Liver (tissue), 9 donors: ENCODE data around the gene EPHA6. TPM values are rescaled to one million over a fixed set of nuclear protein-coding genes. Genes with fewer than 3 reads are reported as not detected.

Source experiments
- DNase-seq: peaks from one replicate; pipeline ENCODE4 v3.0.0-alpha.2; 2017; ENCODE audit warnings: low spot score
- H3K27ac ChIP-seq, 2 donors: one replicate each; pipeline ENCODE4 v1.7.0; 2013; ENCODE audit warnings: inconsistent platforms in 2 of 2, low read length in 2 of 2, control low read depth in 1 of 2, low read depth in 1 of 2, mild to moderate bottlenecking in 1 of 2
- H3K27me3 ChIP-seq, 4 donors: one replicate each; pipeline versions ENCODE4 v1.6.1 to v1.7.0; 2013; ENCODE audit warnings: low read length in 3 of 4, inconsistent platforms in 1 of 4, mild to moderate bottlenecking in 1 of 4, moderate library complexity in 1 of 4; ENCODE audit not compliant: control insufficient read depth in 4 of 4, insufficient read depth in 4 of 4
- H3K36me3 ChIP-seq, 4 donors: one replicate each; pipeline versions ENCODE4 v1.6.1 to v1.7.0; 2013; ENCODE audit warnings: low read length in 3 of 4, mild to moderate bottlenecking in 3 of 4, low read depth in 1 of 4, moderate library complexity in 1 of 4; ENCODE audit not compliant: control insufficient read depth in 4 of 4, insufficient read depth in 3 of 4
- H3K4me1 ChIP-seq, 4 donors: one replicate each; pipeline versions ENCODE4 v1.6.1 to v1.7.0; 2013; ENCODE audit warnings: low read length in 3 of 4, mild to moderate bottlenecking in 3 of 4, moderate library complexity in 1 of 4; ENCODE audit not compliant: control insufficient read depth in 4 of 4, insufficient read depth in 4 of 4
- H3K4me3 ChIP-seq, 3 donors: one replicate each; pipeline versions ENCODE4 v1.6.1 to v1.7.0; 2013; ENCODE audit warnings: low read length in 3 of 3, control low read depth in 1 of 3, low read depth in 1 of 3, mild to moderate bottlenecking in 1 of 3
- H3K9ac ChIP-seq, 2 donors: one replicate each; pipeline ENCODE4 v1.7.0; 2013; ENCODE audit warnings: low read length in 2 of 2, mild to moderate bottlenecking in 2 of 2, moderate library complexity in 2 of 2, control low read depth in 1 of 2, low read depth in 1 of 2
- H3K9me3 ChIP-seq, 4 donors: one replicate each; pipeline versions ENCODE4 v1.6.1 to v1.7.0; 2013; ENCODE audit warnings: low read length in 3 of 4; ENCODE audit not compliant: control insufficient read depth in 4 of 4
- EGR1 ChIP-seq, 2 donors: IDR thresholded peaks; 2 replicates each; pipeline ENCODE4 v1.6.1; 2016 to 2018; ENCODE audit warnings: antibody characterized with exemption in 2 of 2, low read depth in 2 of 2
- FOXA1 ChIP-seq: IDR thresholded peaks from 2 replicates; pipeline ENCODE4 v1.6.1; 2016; ENCODE audit warnings: antibody characterized with exemption
- FOXA2 ChIP-seq: IDR thresholded peaks from 2 replicates; pipeline ENCODE4 v1.6.1; 2016; ENCODE audit warnings: antibody characterized with exemption
- GABPA ChIP-seq, 2 donors: IDR thresholded peaks in 1 of 2; conservative IDR thresholded peaks in 1 of 2; 2 replicates each; pipeline ENCODE4 v1.6.1; 2016; ENCODE audit warnings: antibody characterized with exemption in 2 of 2, mild to moderate bottlenecking in 1 of 2, moderate library complexity in 1 of 2
- NR2F2 ChIP-seq: IDR thresholded peaks from 2 replicates; pipeline ENCODE4 v1.6.1; 2016; ENCODE audit warnings: antibody characterized with exemption
- RAD21 ChIP-seq, 2 donors: IDR thresholded peaks; 2 replicates each; pipeline ENCODE4 v1.6.1; 2016; ENCODE audit warnings: antibody characterized with exemption in 2 of 2, mild to moderate bottlenecking in 2 of 2
- SP1 ChIP-seq: IDR thresholded peaks from 2 replicates; pipeline ENCODE4 v1.6.1; 2018; ENCODE audit warnings: antibody characterized with exemption, mild to moderate bottlenecking
- TAF1 ChIP-seq: conservative IDR thresholded peaks from 2 replicates; pipeline ENCODE4 v1.6.1; 2016; ENCODE audit warnings: antibody characterized with exemption, mild to moderate bottlenecking
- YY1 ChIP-seq: IDR thresholded peaks from 2 replicates; pipeline ENCODE4 v1.6.1; 2016; ENCODE audit warnings: antibody characterized with exemption, mild to moderate bottlenecking
- WGBS: extraction: QIAGEN DNeasy Blood & Tissue Kit; methylation state at CpG from one replicate; pipeline ENCODE4 v1.1.7; 2013; 5-methylcytosine and 5-hydroxymethylcytosine counted together
- polyA plus RNA-seq, 2 donors: library from polyadenylated mRNA; stranded (reverse) in 1 of 2; unstranded in 1 of 2; fragments of 200-250 nt in 1 of 2; fragments of >200 nt in 1 of 2; fragmentation: Nextera tagmentation in 1 of 2; extraction: Ambion mirVana in 1 of 2; gene quantifications; one replicate each; pipeline versions ENCODE4 v1.2.1 to v1.2.3, GENCODE V29; 2013 to 2015
- total RNA-seq, 2 donors: library from RNA; depleted of rRNA; stranded (reverse); fragments of >200 nt; gene quantifications; one replicate each; pipeline ENCODE4 v1.2.3, GENCODE V29; 2014
- TF ChIP-seq, protein P1 (sequence below): IDR thresholded peaks from 2 replicates; pipeline ENCODE4 v1.6.1; 2016; ENCODE audit warnings: antibody characterized with exemption
- TF ChIP-seq, protein P2 (sequence below): IDR thresholded peaks from 2 replicates; pipeline ENCODE4 v1.6.1; 2016; ENCODE audit warnings: antibody characterized with exemption
- TF ChIP-seq, protein P3 (sequence below): IDR thresholded peaks from 2 replicates; pipeline ENCODE4 v1.6.1; 2016; ENCODE audit warnings: antibody characterized with exemption, mild to moderate bottlenecking
- TF ChIP-seq, protein P4 (sequence below): IDR thresholded peaks from 2 replicates; pipeline ENCODE4 v1.6.1; 2016; ENCODE audit warnings: antibody characterized with exemption
- donor health status: healthy.
- donor health status: healthy.
- donor health status: healthy.
- donor health status: healthy.
- donor health status: healthy.

EPHA6 gene
- total and polyA plus RNA-seq, 4 donors, result 0.05 to 0.17 (median 0.05) TPM; not detected in 1

DNA sequence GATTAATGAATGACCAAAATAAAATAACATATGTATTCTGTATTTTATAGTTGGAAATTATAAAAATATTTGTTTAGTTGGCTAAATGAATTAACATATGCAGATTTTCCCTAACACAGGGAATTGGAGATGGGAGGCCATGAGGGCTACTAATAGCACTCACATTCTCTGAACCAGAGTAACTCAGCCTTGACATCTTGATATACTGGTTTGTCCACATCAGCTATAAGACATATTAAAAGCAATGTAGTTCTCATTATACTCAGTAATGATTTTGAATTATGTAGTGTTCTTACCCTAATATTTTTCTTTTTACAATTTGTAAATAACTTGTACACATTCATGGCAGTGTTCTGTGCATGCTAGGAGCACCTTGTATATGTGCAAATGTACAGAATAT is 255.9 kb downstream of the EPHA6 start (continued):
- TF ChIP-seq, protein P1, sequence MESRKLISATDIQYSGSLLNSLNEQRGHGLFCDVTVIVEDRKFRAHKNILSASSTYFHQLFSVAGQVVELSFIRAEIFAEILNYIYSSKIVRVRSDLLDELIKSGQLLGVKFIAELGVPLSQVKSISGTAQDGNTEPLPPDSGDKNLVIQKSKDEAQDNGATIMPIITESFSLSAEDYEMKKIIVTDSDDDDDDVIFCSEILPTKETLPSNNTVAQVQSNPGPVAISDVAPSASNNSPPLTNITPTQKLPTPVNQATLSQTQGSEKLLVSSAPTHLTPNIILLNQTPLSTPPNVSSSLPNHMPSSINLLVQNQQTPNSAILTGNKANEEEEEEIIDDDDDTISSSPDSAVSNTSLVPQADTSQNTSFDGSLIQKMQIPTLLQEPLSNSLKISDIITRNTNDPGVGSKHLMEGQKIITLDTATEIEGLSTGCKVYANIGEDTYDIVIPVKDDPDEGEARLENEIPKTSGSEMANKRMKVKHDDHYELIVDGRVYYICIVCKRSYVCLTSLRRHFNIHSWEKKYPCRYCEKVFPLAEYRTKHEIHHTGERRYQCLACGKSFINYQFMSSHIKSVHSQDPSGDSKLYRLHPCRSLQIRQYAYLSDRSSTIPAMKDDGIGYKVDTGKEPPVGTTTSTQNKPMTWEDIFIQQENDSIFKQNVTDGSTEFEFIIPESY, result no peak

DNA sequence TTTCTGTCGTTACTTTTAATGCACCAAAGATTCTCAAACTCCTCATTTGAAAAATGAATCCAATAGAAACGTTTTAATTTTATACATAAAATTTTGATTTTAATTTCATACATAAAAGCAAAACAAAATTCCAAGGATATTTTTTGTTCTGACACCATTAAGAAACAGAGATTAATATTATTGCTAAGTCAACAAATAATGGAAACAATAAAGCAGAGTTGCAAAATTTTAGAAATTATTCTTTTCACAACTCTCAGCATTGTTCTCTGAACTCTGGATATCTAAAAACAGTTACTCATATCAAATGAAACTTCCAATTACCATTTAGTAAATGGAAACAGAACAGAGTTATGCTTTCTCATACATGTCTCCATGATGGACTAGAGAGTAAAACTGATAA is 260.2 kb downstream of the EPHA6 start:
- H3K27me3 ChIP-seq, result no peaks in the 10 kb centered on the region
- DNase-seq, result no peak
- no peak for TF ChIP-seq TAF1
- TF ChIP-seq FOXA2, result no peak
- TF ChIP-seq EGR1 (IDR thresholded peaks at IDR 0.05; ENCODE audit: low read depth in 2 of 2), result no peak
- TF ChIP-seq GABPA (IDR thresholded peaks at IDR 0.05 in 1 of 2, conservative IDR thresholded peaks at IDR 0.05 in 1 of 2), result no peak
- no peak for TF ChIP-seq NR2F2
- no peak for TF ChIP-seq YY1
- TF ChIP-seq, protein P2, sequence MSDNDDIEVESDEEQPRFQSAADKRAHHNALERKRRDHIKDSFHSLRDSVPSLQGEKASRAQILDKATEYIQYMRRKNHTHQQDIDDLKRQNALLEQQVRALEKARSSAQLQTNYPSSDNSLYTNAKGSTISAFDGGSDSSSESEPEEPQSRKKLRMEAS, result no peak
- 52% methylated on average over 2 of the region's 2 CpGs for WGBS
- no peaks in the 10 kb centered on the region for H3K36me3 ChIP-seq
- H3K4me3 ChIP-seq, result no peak overlapping the region
- H3K4me1 ChIP-seq, result no peaks in the 10 kb centered on the region
- H3K27ac ChIP-seq, result no peak overlapping the region
- no peak overlapping the region for H3K9ac ChIP-seq
- peaks cover 0 to 1% (median 0%) of the 10 kb centered on the region in 4 donors for H3K9me3 ChIP-seq

DNA sequence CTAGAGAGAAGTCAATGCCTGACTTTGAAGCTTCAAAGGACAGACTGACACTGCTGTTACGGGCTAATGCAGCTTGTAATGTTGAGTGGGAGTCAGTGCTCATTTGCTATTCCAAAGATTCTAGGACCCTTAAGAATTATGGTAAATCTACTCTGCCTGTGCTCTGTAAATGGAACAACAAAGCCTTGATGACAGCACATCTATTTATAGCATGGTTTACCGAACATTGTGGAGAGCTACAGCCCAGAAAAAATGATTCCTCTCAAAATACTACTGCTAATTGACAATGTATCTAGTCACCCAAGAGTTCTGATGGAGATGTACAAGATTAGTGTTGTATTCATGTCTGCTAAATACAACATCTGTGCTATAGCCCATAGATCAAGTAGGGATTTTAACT is 262.3 kb downstream of the EPHA6 start:
- WGBS, result 61% methylated on average over 2 of the region's 2 CpGs
- Histone ChIP-seq H3K36me3 (no peaks in the 10 kb centered on the region), H3K9ac (no peak overlapping the region), H3K27me3 (no peaks in the 10 kb centered on the region), H3K4me1 (no peaks in the 10 kb centered on the region), H3K4me3 (no peak overlapping the region), H3K9me3 (peaks cover 0 to under 1% (median 0%) of the 10 kb centered on the region in 4 donors), H3K27ac (no peak overlapping the region)
- DNase-seq, result no peak
- TF ChIP-seq, protein P3, sequence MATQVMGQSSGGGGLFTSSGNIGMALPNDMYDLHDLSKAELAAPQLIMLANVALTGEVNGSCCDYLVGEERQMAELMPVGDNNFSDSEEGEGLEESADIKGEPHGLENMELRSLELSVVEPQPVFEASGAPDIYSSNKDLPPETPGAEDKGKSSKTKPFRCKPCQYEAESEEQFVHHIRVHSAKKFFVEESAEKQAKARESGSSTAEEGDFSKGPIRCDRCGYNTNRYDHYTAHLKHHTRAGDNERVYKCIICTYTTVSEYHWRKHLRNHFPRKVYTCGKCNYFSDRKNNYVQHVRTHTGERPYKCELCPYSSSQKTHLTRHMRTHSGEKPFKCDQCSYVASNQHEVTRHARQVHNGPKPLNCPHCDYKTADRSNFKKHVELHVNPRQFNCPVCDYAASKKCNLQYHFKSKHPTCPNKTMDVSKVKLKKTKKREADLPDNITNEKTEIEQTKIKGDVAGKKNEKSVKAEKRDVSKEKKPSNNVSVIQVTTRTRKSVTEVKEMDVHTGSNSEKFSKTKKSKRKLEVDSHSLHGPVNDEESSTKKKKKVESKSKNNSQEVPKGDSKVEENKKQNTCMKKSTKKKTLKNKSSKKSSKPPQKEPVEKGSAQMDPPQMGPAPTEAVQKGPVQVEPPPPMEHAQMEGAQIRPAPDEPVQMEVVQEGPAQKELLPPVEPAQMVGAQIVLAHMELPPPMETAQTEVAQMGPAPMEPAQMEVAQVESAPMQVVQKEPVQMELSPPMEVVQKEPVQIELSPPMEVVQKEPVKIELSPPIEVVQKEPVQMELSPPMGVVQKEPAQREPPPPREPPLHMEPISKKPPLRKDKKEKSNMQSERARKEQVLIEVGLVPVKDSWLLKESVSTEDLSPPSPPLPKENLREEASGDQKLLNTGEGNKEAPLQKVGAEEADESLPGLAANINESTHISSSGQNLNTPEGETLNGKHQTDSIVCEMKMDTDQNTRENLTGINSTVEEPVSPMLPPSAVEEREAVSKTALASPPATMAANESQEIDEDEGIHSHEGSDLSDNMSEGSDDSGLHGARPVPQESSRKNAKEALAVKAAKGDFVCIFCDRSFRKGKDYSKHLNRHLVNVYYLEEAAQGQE, result no peak
- no peak for TF ChIP-seq EGR1 (IDR thresholded peaks at IDR 0.05; ENCODE audit: low read depth in 2 of 2)
- no peak for TF ChIP-seq GABPA (IDR thresholded peaks at IDR 0.05 in 1 of 2, conservative IDR thresholded peaks at IDR 0.05 in 1 of 2)
- no peak for TF ChIP-seq SP1

DNA sequence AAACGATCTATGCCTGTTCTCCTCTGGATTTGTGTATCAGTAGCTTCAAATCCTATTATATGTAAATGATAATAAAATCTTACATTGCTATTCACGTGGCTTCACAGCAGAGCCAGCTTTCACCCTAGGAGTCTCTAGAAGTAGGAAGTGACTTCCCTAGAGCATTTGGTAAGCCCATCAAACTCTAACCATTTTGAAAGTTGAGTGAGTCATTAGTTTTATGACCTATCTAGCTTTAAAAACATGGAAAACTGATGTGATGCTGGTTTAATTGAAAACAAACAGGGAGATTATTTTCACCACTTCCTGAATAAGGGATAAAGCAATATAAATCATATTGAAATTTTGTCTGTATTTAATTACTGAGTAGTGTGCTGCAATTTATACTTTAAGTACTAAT is 275.2 kb downstream of the EPHA6 start:
- no peaks in the 10 kb centered on the region for H3K9me3 ChIP-seq
- H3K9ac ChIP-seq, result no peak overlapping the region
- DNase-seq, result no peak
- no peak overlapping the region for H3K4me3 ChIP-seq
- TF ChIP-seq RAD21 (IDR thresholded peaks at IDR 0.05), result no peak
- TF ChIP-seq, protein P2, result no peak
- no peak for TF ChIP-seq EGR1 (IDR thresholded peaks at IDR 0.05; ENCODE audit: low read depth in 2 of 2)
- no peak for TF ChIP-seq SP1
- TF ChIP-seq, protein P4, sequence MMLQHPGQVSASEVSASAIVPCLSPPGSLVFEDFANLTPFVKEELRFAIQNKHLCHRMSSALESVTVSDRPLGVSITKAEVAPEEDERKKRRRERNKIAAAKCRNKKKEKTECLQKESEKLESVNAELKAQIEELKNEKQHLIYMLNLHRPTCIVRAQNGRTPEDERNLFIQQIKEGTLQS, result no peak
- TF ChIP-seq YY1, result no peak
- TF ChIP-seq FOXA1, result no peak
- no peak overlapping the region for H3K27ac ChIP-seq
- no peaks in the 10 kb centered on the region for H3K36me3 ChIP-seq
- no peaks in the 10 kb centered on the region for H3K27me3 ChIP-seq
- 54% methylated on average over 2 of the region's 2 CpGs for WGBS
- H3K4me1 ChIP-seq, result no peaks in the 10 kb centered on the region
